Measurements from ENCODE around the gene CDCA8.
"Not testable (repeated sequence)": the region's sequence is repeated elsewhere in the genome, so short reads cannot be mapped to it uniquely, and the experiment has no call there.

CDCA8 gene

GRCh38 chr1:37718901-37719571 lies 26.7 kb downstream of the CDCA8 start:
- no peak for DNase-seq

- DNase-seq, result no peak
Measured at GRCh38 chr1:37719572-37720195, 27.4 kb downstream of the CDCA8 start.

DNA sequence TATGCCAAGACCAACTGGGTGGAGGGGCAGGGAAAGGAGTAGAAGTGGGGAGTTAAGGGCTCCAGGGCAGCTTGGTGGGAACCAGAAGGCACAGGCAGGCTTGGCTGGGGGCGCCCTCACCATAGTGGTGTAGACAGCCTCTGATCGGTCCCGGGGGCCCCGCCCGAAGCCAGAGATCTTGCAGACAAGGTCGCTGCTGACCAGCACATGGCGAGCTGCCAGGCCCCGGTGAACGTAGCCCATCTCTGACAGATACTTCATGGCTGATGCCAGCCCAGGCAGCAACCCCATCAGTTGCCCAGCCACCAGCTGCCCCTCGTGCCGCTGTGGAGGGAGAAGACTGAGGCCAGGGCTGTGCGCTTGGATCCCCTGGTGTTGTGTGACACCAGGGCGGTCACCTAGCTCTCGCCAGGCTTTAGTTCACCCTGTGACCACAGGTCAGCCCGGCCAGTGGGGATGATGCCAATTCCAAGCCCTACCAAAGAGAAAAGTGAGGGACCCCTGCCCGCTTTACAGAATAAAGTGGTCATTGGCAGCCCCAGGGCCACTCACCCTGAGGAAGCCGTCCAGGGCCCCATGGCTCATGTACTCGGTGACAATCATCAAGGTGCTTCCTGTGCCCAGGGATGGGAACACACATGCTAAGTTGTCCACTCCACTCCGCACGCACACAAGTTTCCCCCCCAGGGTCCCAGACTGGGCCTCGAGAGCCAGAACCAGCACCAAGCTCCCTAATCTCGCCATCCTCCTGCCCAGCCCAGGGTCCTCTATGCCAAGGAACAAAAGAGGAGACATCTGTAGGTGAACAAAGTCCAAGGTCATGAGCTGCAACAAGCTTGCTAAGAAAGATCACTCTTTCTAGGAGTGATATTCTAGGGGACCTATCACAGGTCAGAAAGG lies 28.2 kb downstream of the CDCA8 start:
- DNase-seq, result no peak

DNA sequence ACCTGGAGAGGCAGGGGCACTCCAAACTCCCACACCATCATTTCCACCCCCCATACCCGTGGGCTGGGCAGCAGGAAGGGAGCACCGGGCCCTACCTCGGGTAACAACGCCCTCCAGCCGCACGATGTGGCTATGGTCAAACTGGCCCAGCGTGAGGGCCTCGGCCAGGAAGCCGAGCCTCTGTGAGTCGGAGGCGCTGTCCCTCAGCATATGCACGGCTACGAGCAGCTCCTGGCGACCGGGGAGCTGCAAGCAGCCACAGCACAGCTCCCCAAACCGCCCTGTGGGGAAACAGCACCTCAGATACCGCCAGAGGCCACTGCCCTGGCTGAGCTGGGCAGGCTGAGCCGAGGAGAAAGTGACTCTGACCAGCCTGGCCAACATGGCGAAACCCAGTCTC lies 29.2 kb downstream of the CDCA8 start:
- no peak for DNase-seq

GRCh38 chr1:37722181-37723071 lies 30.1 kb downstream of the CDCA8 start:
- DNase-seq, result no peak

DNA sequence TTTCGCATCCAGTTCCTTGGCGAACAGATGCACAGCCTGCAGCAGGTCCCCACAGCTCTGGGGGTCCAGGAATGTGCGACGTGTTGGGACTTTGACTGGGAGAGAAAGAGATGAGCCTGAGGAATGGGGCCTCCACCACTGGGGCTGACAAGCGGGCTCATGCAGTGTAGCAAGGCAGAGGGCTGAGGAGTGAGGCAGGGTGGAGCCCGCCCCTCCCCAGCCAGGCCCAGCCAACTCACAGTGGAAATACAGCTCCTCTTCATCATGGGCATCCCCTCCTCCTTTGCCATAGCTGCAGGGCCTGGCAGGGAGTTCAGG lies 30.7 kb downstream of the CDCA8 start:
- no peak for DNase-seq

DNA sequence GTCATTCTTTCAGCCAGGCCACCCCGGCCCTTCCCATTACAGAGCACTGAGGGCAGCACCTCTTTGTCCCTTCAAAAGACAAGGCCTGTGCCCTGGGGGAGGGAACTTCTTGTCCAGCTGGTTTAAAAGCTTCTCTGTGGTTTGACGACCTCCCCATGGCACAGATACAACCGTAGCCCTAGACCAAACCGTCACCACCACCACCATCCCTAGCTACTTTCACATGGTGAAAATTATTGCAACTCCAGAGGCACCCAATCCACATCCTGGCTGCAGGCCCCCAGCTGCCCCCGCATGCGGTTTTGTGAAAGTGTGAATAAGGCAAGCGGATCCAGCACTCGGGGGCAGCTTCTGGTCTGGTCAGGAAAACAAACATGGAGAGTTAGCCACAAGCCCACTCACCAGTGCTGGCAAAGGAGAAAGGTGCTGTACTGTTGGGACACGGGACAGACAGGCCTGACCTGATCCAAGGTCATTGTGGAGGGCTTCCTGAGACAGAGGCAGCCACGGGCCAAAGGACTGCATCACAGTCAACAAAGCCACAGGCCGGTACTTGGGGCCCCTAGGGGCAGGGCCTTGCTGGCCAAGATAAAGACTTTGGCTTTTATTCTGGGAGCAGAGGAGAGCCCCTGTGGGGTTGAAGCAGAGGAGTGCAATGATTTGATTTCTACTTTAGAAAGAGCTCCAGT lies 31.2 kb downstream of the CDCA8 start:
- no peak for DNase-seq

- no peak for DNase-seq
Measured at GRCh38 chr1:37724575-37724974, 32.3 kb downstream of the CDCA8 start.

- no peak for DNase-seq
Measured at GRCh38 chr1:37725851-37726613, 33.7 kb downstream of the CDCA8 start.

DNA sequence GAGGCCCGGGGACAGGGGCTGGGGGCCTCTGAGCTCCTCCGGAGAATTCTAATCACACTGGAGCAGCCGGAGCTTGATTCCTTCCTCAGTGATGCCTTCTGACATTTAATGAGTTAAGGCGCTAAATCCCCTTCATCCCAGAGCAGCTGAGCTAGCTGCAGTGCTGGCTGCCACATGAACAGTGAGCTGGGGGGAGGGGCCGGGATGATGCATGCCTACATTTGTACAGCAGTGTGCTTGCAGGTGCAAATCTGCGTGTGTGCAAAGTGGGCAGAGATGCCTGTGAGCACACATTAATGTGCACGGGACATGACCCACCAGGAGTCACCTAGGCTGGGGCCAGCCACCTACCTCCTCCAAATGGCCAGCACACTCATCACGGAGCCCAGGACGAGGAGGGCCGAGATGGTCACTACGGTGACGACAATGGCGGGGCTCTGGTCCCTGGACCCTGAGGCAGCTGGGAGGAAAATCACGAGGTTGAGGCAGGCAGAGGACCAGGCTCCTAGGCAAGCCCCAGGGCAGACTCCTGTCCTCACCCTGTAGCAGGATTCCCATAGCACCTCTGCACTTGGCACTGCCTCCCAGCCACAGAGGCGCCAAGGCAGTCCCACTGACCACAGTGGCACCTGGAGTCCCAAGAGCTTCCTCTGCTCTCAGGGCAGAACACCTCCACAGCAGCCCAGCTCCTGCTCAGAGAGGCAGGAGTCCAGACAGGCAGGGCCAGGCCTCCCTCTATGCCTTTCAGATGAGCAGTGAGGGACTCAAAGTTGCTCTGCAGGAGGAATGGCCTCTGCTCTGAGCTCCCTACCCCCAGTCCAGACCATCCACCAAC lies 34.7 kb downstream of the CDCA8 start:
- no peak for DNase-seq

DNA sequence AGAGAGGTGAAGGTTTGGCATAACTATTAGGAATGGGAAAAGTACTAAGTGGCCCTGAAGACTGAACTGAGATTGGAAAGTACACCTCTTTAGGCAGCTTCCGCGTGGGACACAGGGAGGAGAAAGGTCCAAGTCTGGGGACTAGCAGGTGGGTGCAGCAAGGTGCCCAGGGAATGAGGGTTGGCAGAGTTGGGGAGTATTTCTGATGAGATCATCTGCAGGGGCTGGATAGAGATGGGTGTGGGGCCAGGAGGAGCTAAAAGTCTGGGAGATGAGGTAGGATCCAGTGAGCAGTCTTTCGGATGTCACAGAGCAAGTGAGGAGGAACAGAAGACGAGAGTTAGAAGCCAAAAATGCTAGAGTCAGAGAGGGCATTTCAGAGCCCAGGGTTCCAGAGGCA lies 36.1 kb downstream of the CDCA8 start:
- no peak for DNase-seq

GRCh38 chr1:37730376-37730775 lies 38.1 kb downstream of the CDCA8 start:
- DNase-seq, result no peak

DNA sequence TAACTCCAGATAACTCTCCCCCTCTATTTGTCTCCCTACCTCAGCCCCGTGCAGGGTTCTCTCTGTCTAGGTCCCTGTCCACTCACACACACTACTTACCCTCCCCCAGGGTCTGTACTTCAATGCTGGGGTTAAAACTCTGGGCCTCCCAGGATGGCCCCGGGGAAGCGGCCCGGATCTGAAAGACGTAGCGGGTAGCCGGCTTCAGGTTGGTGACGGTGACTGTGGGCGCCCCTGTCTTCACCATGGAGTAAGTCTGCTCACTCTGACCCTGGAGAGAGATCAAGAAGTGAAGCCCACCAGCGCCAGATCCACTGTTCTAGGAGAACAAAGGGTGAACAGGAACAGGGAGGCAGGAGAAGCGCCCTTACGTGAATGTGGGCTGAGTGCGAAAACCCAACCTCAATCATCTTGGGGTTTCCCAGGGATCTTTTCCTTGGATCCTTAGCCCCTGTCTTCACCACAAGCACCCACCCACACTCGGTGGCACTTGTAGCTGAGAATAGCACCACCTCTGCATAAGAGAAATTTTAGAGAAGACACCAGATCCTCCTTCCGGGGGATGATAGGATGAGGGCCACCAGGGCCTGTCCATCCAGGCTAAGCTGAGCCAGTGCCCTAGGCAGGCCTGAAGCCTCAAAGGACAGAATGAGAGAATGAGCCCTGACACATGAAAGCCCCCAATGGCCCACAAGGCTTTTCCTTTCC lies 39.1 kb downstream of the CDCA8 start:
- DNase-seq, result no peak

DNA sequence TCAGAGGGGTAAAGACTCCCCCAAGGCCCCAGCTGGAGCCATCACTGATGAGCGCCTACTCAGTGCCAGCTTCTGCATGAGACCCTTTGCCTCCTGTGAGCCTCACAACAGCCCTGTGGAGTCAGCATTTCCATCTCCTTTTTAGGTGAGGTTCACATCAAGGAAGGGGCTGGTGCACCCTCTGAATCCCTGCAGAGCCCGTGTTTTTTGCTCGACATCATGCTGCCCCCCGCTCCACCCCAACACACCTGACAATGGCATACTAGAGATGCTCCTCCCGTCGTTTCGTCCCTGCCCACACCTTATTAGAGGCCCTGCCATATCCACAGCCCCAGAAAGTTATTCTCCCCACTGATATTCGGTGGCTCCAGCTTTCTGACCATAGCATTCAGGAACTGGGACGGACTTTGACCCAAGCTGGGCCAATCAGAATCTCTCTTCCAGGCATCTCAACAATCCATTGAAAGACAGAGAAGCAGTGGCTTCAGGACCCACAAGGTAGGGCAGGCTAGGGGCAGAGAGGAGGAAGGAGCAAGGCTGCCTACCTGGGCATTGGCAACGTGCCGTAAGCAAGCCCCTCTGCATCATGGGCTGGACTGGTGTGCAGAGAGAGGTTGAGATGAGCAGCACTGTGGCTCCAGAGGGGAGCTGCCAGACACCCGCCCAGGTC lies 39.9 kb downstream of the CDCA8 start:
- DNase-seq, result no peak

DNA sequence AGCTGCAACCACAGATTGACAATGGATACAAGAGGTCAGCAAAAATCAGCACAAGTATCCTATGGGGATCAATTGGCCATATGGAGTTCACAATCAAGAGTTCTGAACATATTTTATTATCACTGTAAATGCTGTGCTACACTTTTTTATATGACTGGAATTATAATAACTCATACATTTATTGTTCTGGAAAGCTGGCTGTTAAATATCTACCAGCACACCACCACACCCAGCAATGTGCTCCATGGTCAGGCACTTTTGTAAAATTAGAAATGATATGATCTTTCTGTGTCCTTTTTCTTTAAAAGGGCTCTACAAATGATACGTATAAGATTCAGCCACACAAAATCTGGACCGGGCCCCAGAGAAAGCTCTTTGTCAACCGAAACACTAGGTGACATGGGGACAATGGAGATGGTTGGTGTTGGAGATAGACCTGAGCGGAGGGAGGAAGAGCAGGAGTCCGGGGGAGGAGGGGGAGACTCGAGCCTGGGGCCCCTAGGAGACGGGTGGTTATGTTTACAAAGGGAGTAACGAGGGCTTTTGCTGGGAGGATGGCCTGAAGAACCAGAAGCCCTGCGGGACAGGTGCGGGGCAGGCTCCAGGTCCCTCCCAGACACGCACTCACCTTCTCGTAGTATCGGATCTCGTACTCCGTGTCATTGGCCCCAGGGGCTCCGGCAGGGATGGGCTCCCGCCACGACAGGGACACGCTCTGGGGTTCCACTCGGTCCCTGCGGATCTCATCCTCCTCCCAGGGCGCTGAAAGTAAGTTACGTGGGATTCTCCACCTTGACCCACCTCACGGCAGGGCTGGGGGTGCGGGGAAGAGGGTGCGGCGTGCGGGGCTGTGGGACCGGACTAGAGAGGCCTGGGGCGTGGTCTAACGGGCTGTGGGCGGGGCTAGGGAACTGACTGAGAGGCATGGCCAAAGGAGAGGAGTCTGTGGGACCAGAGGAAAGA lies 42.6 kb downstream of the CDCA8 start:
- DNase-seq, result peak; percentile 37

DNA sequence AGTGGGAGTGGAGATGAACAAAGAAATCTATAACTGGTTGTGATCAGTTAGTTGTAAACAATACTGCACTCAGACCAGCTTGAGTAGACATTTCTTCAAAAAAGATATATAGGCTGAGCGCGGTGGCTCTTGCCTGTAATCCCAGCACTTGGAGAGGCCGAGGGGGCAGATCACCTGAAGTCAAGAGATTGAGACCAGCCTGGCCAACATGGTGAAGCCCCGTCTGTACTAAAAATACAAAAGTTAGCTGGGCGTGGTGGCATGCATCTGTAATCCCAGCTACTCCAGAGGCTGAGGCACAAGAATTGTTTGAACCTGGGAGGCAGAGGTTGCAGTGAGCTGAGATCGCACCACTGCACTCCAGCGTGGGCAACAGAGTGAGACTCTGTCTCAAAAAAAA lies 45.7 kb downstream of the CDCA8 start:
- not testable (repeated sequence) for DNase-seq

GRCh38 chr1:37738619-37739018 lies 46.3 kb downstream of the CDCA8 start:
- not testable (repeated sequence) for DNase-seq

DNA sequence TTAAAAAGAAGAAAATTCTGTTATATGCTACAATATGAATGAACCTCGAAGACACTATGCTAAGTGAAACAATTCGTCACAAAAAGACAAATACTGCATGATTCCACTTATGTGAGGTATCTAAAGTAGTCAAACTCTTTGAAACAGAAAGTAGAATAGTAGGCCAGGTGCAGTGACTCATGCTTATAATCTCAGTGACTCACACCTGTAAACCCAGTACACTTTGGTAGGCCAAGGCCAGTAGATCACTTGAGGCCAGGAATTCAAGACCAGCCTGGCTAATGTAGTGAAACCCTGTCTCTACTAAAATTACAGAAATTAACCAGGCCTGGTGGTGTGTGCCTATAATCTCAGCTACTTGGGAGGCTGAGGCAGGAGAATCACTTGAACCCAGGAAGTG lies 46.9 kb downstream of the CDCA8 start:
- peak; percentile 28 for DNase-seq
